ENCODE data around the gene MCRIP2. TPM values are rescaled to one million over a fixed set of nuclear protein-coding genes. Genes with fewer than 3 reads are reported as not detected.

MCRIP2 gene
- total RNA-seq, 1 experiment from 2014 or later, result 18.6 TPM

- DNase-seq (ENCODE audit: low read depth), result no peak
These were observed 28.0 kb downstream of the MCRIP2 start for GRCh38 chr16:669666-670065.

- no peak for DNase-seq (ENCODE audit: low read depth)
These were observed 29.1 kb downstream of the MCRIP2 start for GRCh38 chr16:670485-671352.

- no peak for DNase-seq (ENCODE audit: low read depth)
These were observed 29.9 kb downstream of the MCRIP2 start for GRCh38 chr16:671353-672131.

- DNase-seq (ENCODE audit: low read depth), result no peak
These were observed 30.7 kb downstream of the MCRIP2 start for GRCh38 chr16:672371-672770.

- DNase-seq (ENCODE audit: low read depth), result no peak
These were observed 31.2 kb downstream of the MCRIP2 start for GRCh38 chr16:672851-673250.

- DNase-seq (ENCODE audit: low read depth), result no peak
These were observed 31.9 kb downstream of the MCRIP2 start for GRCh38 chr16:673399-673991.

- DNase-seq (ENCODE audit: low read depth), result no peak
These were observed 32.7 kb downstream of the MCRIP2 start for GRCh38 chr16:674214-674881.

- peak; percentile 16 for DNase-seq (ENCODE audit: low read depth)
These were observed 33.6 kb downstream of the MCRIP2 start, which contains the start of gene RHBDL1 for GRCh38 chr16:674968-675883. Gene RHBDL1 (plus strand): TSS chr16:675671. CDS start chr16:675791, 120 bp downstream.

- DNase-seq (ENCODE audit: low read depth), result no peak
These were observed 34.4 kb downstream of the MCRIP2 start for GRCh38 chr16:675884-676564.

GRCh38 chr16:676565-676902 is 34.9 kb downstream of the MCRIP2 start:
- DNase-seq (ENCODE audit: low read depth), result no peak

GRCh38 chr16:676913-677312 is 35.3 kb downstream of the MCRIP2 start:
- no peak for DNase-seq (ENCODE audit: low read depth)

GRCh38 chr16:677316-678190 is 35.9 kb downstream of the MCRIP2 start:
- no peak for DNase-seq (ENCODE audit: low read depth)

GRCh38 chr16:678209-678857 is 36.7 kb downstream of the MCRIP2 start:
- no peak for DNase-seq (ENCODE audit: low read depth)

- DNase-seq (ENCODE audit: low read depth), result peak; percentile 63
These were observed 37.5 kb downstream of the MCRIP2 start for GRCh38 chr16:678858-679813.

GRCh38 chr16:679814-680624 is 38.4 kb downstream of the MCRIP2 start, which contains the start of gene STUB1:
Gene STUB1 (plus strand): TSS chr16:680410. CDS start chr16:680526, 116 bp downstream.
- DNase-seq (ENCODE audit: low read depth), result peak; percentile 81

GRCh38 chr16:680625-680945 is 39.0 kb downstream of the MCRIP2 start:
- DNase-seq (ENCODE audit: low read depth), result no peak
